NCI-H82 (cell line): ENCODE results near the gene SIGLEC10.

ENCODE experiments used
- DNase-seq: peaks from one replicate; lab custom pipeline; 2025; lab: John Stamatoyannopoulos, UW

The SIGLEC10 gene

GRCh38 chr19:51365211-51365964, 52.1 kb downstream of the SIGLEC10 start:
- DNase-seq: peak; percentile 24

- no peak for DNase-seq
Measured at GRCh38 chr19:51364200-51365106, 53.0 kb downstream of the SIGLEC10 start.

GRCh38 chr19:51361239-51361638, 56.2 kb downstream of the SIGLEC10 start:
- no peak for DNase-seq
